Measurements from ENCODE around the gene ADIPOQ. TPM values are rescaled to one million over a fixed set of nuclear protein-coding genes. Genes with fewer than 3 reads are reported as not detected.
"Not testable (repeated sequence)": the region's sequence is repeated elsewhere in the genome, so short reads cannot be mapped to it uniquely, and the experiment has no call there.

The ADIPOQ gene
- 10 to 100 TPM in 1 of 4 donors, under 1 TPM in 3; 0.23 to 34.5 (median 0.57) TPM for total RNA-seq

DNA sequence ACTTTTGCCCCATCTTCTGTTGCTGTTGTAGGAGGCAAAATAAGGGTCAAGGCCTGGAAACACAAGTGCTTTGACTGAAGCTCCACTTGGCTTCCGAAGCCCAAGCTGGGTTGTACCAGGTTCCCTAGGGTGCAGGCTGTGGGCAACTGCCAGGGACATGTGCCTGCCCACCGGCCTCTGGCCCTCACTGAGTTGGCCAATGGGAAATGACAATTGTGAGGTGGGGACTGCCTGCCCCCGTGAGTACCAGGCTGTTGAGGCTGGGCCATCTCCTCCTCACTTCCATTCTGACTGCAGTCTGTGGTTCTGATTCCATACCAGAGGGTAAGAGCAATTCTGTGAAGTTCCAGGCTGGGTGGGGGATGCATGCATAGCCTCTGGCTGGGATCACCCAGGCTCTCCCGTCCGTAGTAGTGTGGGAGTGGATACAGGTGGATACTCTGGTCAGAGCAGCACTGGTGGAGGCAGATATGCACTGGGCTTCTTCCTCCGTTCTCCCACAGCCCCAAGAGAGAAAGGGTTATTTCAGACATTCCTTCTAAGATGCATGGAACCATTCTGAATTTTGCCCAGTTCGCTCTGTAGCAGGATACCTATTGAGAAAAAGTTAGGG is at the start of gene ADIPOQ:
Gene ADIPOQ, plus strand, starts transcription at position 285 of the 613 bp plus-strand sequence. CDS start 10,349 bp downstream, outside the sequence.
- H3K4me1 ChIP-seq, result no peaks in the 10 kb centered on the region
- H3K4me3 ChIP-seq, result no peak within 1 kb of the TSS
- no peaks in the 10 kb centered on the region for H3K36me3 ChIP-seq
- H3K27me3 ChIP-seq, result peaks cover 32% of the 10 kb centered on the region
- H3K9me3 ChIP-seq, result no peaks in the 10 kb centered on the region
- 75% methylated on average over 1 of the region's 7 CpGs; no CpG with 5 or more reads in 1 of the 2 donors for WGBS, 2 donors (ENCODE audit: low coverage in 1 of 2)
- peak; percentile 19 for ATAC-seq
- no peak within 1 kb of the TSS for H3K27ac ChIP-seq
- no peak for TF ChIP-seq EP300 (IDR thresholded peaks at IDR 0.05)
- TF ChIP-seq, protein P1, sequence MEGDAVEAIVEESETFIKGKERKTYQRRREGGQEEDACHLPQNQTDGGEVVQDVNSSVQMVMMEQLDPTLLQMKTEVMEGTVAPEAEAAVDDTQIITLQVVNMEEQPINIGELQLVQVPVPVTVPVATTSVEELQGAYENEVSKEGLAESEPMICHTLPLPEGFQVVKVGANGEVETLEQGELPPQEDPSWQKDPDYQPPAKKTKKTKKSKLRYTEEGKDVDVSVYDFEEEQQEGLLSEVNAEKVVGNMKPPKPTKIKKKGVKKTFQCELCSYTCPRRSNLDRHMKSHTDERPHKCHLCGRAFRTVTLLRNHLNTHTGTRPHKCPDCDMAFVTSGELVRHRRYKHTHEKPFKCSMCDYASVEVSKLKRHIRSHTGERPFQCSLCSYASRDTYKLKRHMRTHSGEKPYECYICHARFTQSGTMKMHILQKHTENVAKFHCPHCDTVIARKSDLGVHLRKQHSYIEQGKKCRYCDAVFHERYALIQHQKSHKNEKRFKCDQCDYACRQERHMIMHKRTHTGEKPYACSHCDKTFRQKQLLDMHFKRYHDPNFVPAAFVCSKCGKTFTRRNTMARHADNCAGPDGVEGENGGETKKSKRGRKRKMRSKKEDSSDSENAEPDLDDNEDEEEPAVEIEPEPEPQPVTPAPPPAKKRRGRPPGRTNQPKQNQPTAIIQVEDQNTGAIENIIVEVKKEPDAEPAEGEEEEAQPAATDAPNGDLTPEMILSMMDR (IDR thresholded peaks at IDR 0.05), result no peak
- TF ChIP-seq POLR2AphosphoS5 (IDR thresholded peaks at IDR 0.05), result no peak
- no peak for TF ChIP-seq POLR2A (IDR thresholded peaks at IDR 0.05)

DNA sequence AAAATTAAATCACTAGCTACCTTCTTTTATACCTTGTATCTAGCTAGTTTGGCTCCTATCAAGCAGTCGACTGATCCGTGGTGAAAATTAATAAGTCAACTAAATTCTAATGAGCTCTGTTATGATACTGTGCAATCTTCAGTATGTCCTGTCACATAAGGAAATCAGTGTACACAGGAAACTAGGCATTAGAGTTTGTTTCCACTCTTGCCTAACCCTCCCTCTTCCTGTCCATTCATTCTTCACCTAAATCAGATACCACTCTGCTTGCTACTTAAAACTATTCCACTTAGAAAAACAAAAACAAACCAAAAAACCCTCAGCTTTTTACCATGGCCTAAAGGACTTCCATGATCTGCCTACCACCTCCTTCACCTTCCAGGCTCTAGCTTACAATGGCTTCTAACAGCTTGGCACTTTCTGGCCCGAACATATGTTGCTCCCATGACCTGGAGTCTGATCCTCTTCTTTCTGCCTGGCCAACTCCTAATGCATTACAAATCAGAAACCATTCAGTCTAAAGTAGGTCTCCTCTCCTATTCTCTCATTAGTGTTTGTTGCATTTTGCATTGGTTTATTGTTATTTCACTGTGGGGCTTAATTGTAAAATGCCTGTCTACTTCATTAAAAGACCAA is 44.2 kb upstream of the ADIPOQ start:
- H3K4me3 ChIP-seq, result no peak overlapping the region
- no peak overlapping the region for H3K27ac ChIP-seq
- H3K27me3 ChIP-seq, result no peaks in the 10 kb centered on the region
- no peaks in the 10 kb centered on the region for H3K4me1 ChIP-seq
- TF ChIP-seq EP300 (IDR thresholded peaks at IDR 0.05) (no peak), POLR2A (IDR thresholded peaks at IDR 0.05) (no peak), POLR2AphosphoS5 (IDR thresholded peaks at IDR 0.05) (no peak)
- TF ChIP-seq, protein P1 (IDR thresholded peaks at IDR 0.05), result no peak
- 74 to 88% methylated on average over 3 of the region's 3 CpGs for WGBS, 2 donors (ENCODE audit: low coverage in 1 of 2)
- H3K36me3 ChIP-seq, result peaks cover 0 to 80% of the 10 kb centered on the region in 2 donors
- H3K9me3 ChIP-seq, result no peaks in the 10 kb centered on the region
- ATAC-seq, result no peak

DNA sequence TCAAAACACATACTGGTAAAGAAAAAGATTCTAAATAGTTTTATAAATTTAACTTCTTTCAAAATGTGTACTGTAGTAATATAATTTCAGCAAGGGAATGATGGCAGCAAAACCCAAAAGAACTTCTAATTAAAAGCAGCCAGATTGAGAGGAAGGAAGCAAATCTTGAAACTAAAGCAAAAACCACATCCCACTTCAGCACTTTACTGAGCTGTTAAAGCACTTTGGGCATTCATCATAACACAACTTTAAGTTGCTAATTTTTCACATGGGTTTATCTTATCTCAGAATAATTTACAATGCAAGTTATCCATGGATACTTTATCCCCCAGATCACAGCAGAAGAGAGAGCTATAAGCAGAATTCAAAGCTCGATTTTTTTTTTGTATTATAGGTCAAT is 42.2 kb upstream of the ADIPOQ start:
- TF ChIP-seq, protein P1 (IDR thresholded peaks at IDR 0.05), result no peak
- TF ChIP-seq POLR2AphosphoS5 (IDR thresholded peaks at IDR 0.05) (no peak), POLR2A (IDR thresholded peaks at IDR 0.05) (no peak), EP300 (IDR thresholded peaks at IDR 0.05) (no peak)
- H3K27me3 ChIP-seq, result no peaks in the 10 kb centered on the region
- no peak for ATAC-seq
- H3K27ac ChIP-seq, result no peak overlapping the region
- no peak overlapping the region for H3K4me3 ChIP-seq
- H3K36me3 ChIP-seq, result peaks cover 0 to 69% of the 10 kb centered on the region in 2 donors
- peaks cover under 1 to 8% (median 2%) of the 10 kb centered on the region in 3 donors for H3K4me1 ChIP-seq
- 93 to 100% methylated on average over 1 of the region's 1 CpG for WGBS, 2 donors (ENCODE audit: low coverage in 1 of 2)
- no peaks in the 10 kb centered on the region for H3K9me3 ChIP-seq

DNA sequence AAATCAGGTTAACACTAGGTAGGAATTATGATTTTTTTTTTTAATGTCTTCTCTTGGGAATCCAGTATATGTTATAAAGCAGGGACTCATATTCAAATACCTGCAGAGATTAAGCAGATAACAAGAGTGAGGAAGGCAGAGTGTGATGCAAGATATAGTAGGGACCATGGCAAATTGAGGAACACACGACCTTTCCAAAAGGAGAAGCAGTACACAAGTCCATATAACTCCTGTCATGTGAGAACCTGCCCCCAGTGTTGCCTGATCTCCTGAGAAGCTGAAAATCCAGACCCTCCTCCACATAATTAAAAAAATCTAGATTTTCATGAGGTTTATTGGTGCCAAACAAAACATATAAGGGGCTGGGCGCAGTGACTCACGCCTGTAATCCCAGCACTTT is 39.8 kb upstream of the ADIPOQ start:
- H3K4me1 ChIP-seq, result peaks cover 3 to 24% (median 7%) of the 10 kb centered on the region in 3 donors
- no peaks in the 10 kb centered on the region for H3K27me3 ChIP-seq
- 44% methylated on average over 1 of the region's 3 CpGs; no CpG with 5 or more reads in 1 of the 2 donors for WGBS, 2 donors (ENCODE audit: low coverage in 1 of 2)
- H3K9me3 ChIP-seq, result no peaks in the 10 kb centered on the region
- no peak overlapping the region for H3K27ac ChIP-seq
- ATAC-seq, result no peak
- no peak overlapping the region for H3K4me3 ChIP-seq
- H3K36me3 ChIP-seq, result peaks cover 0 to 54% of the 10 kb centered on the region in 2 donors
- TF ChIP-seq EP300 (IDR thresholded peaks at IDR 0.05) (no peak), POLR2A (IDR thresholded peaks at IDR 0.05) (no peak)

DNA sequence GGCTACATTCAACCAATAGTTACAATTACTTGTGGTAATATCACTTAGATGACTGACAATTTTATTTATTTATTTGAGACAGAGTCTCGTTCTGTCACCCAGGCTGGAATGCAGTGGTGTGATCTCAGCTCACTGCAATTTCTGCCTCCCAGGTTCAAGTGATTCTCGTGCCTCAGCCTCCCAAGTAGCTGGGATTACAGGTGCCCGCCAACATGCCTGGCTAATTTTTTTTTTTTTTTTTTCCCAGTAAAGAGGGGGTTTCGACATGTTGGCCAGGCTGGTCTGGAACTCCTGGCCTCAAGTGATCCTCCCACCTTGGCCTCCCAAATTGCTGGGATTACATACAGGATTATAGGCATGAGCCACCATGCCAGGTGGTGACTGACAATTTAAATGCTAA is 39.1 kb upstream of the ADIPOQ start:
- 63 to 81% methylated on average over 1 to 3 of the region's 4 CpGs for WGBS, 2 donors (ENCODE audit: low coverage in 1 of 2)
- H3K36me3 ChIP-seq, result peaks cover 0 to 46% of the 10 kb centered on the region in 2 donors
- not testable (repeated sequence) for H3K27ac ChIP-seq, H3K27me3 ChIP-seq, ATAC-seq, H3K9me3 ChIP-seq, H3K4me3 ChIP-seq
- H3K4me1 ChIP-seq, result peaks cover 3 to 24% (median 7%) of the 10 kb centered on the region in 3 donors
